NCI-H345 (cell line): ENCODE data around the gene KCTD19.
"Not testable (repeated sequence)": the region's sequence is repeated elsewhere in the genome, so short reads cannot be mapped to it uniquely, and the experiment has no call there.

Experiments used
- DNase-seq: peaks from one replicate; lab custom pipeline; 2025; lab: John Stamatoyannopoulos, UW

Gene KCTD19

DNA sequence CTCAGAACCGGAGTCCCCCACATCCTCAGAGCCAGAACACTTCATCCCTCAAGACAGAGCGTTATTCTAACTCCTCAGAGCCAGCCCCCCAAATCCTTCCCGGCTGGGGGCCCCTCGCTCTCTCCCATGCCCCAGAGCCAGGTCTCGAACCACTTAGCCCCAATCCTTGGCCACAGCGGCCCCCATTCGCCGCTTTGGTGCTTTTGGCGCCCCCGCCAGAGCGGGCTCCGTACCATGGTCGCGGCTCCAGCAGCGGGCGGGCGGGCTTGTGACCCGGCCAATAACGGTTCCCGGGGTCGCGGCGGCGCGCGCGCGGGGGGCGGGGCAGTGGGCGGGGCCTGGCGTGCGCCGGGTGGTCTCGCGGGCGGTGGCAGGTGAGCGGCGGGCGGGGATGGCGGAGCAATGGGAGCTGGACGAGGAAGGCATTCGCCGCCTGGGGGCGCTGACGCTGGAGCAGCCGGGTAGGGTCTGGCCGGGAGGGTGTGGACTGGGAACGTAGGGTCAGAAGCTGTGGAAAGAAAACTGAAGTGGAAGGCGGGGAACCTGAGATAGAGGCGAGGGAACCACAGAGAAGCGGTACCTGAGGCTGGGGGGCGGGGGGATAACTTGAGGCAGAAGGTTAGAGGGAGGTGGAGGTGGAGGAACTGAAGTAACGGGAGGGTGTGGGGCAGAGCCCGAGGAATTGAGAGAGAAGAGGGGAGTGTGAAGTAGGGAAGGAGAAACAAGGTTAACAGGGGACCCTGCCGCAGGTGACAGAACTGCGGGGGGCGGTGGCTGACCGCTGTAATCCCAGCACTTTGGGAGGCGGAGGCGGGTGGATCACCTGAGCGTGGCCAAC lies at the start of gene KCTD19, which contains the start of gene LRRC36:
Gene KCTD19, minus strand, starts transcription at position 270 of the 838 bp plus-strand sequence. Its CDS starts 34 bp downstream, at position 236.
Gene LRRC36, plus strand, starts transcription at position 344 of the 838 bp plus-strand sequence. Its CDS starts 48 bp downstream, at position 392.
- peak; percentile 57 for DNase-seq

DNA sequence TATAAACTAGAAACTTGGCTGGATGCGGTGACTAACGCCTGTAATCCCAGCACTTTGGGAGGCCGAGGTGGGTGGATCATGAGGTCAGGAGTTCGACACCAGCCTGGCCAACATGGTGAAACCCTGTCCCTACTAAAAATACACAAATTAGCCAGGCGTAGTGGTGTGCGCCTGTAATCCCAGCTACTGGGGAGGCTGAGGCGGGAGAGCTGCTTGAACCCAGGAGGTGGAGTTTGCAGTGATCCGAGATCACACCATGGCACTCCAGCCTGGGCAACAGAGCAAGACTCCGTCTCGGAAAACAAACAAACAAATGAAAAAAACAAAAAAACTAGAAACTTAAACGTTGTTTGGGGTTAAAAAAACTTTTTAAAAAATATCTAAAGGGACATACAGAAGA lies 49.5 kb upstream of the KCTD19 start:
- DNase-seq, result not testable (repeated sequence)

DNA sequence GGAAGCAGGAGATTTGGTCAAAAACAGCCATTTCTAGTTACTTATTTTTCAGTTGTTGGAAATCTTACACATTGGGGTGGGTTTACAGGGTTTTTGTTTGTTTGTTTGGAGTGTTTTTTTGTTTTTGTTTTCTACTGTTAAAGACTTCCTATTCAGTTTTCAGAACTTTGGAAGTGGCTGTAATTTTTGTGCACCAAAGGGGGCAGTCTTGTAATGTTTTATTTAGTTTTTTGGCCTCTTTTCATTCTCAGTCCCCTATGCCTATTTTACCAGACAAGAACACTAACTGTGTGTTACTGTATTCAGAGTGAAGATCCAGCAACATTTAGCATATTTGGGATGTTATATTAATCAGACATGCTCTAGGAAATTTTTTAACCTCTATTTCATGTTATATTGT lies 46.1 kb upstream of the KCTD19 start:
- peak; percentile 44 for DNase-seq

GRCh38 chr16:67370661-67371060 lies 44.1 kb upstream of the KCTD19 start:
- DNase-seq, result no peak

DNA sequence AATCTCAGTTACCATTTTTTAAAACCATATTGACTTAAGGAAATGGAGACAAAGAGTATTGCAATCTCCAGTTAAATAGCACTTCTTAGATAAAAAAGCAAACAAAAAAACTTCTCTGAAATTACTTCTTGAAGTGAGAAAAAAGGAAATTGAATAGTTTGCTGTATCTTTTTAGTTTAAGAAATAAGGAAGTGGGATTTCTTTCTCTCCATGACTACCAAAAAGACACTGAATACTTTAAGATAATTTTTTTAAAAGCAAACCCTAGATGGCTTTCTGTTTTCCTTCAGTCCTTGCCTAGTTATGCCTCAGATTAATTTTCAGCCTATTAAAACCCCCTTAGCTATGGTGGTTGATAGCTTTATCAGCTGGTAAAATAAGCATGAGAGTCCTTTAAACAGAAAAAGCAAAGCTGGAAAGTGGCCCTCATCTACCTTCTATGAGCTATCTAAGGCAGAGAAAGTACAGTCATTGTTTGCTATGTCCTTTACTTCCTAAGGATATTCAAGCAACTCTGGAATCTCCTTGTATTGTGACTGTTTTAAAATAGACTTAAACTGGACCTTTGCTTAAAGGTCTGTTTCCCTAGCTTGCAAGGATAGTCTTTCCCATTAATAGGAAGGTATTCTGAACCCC lies 38.2 kb upstream of the KCTD19 start:
- DNase-seq, result no peak

- DNase-seq, result no peak
Measured at GRCh38 chr16:67361038-67361437, 34.5 kb upstream of the KCTD19 start.

- not testable (repeated sequence) for DNase-seq
Measured at GRCh38 chr16:67359540-67360269, 33.2 kb upstream of the KCTD19 start.

DNA sequence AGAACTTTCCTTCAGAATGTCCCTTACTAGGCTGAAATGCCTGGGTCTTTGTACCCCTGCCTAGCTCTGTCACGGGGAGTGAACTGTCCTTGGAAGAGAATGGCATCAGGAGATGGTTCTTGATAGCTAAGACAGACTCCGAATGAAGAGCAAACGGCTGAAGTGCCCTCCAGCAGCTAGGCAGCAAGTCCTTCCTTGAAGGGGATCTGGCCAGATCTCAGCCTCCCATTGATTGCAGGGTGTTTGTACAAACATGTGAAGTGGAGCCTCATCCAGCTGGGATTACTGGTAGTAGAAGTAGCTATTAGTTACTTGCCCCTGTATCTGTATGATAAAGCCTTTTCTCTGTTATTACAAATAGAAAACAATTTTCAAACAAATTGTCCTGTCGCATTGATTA lies 31.0 kb upstream of the KCTD19 start:
- DNase-seq, result peak; percentile 26

GRCh38 chr16:67356396-67356795 lies 29.9 kb upstream of the KCTD19 start:
- no peak for DNase-seq

DNA sequence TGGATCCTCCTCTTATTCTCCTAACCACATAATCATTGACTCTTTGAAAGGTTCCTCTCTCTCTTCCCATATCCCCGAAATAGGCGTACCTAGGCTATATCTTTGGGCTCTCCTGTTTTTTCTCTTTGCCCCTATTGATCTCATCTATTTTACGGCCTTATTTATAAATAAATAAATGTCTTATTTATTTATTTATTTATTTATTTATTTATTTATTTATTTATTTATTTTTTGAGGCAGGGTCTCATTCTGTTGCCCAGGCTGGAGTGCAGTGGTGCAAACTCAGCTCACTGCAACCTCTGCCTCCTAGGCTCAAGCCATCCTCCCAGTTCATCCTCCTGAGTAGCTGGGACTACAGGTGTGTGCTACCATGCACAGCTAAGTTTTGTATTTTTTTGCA lies 25.9 kb upstream of the KCTD19 start:
- not testable (repeated sequence) for DNase-seq

GRCh38 chr16:67350324-67350723 lies 23.8 kb upstream of the KCTD19 start:
- no peak for DNase-seq

- peak; percentile 11 for DNase-seq
Measured at GRCh38 chr16:67349172-67349571, 22.6 kb upstream of the KCTD19 start.

- no peak for DNase-seq
Measured at GRCh38 chr16:67346341-67346740, 19.8 kb upstream of the KCTD19 start.

GRCh38 chr16:67345401-67345800 lies 18.9 kb upstream of the KCTD19 start:
- no peak for DNase-seq

GRCh38 chr16:67342616-67343015 lies 16.1 kb upstream of the KCTD19 start:
- DNase-seq, result no peak

DNA sequence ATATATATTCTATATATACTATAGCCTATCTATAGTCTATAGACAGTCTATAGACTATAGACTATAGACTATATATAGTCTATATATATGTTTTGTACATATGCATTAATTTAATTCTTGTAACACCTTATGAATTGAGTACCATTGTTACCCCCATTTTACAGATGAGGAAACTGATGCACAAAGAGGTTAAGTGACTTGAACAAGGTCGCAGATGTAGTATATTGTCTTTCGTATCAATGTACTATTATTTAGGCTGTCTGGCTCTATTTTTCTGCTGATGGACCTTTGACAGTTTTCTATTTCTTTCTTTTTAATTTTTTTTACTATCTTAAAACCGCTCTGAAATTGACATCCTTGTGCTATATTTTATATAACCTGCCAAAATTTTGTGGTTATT lies 14.7 kb upstream of the KCTD19 start:
- DNase-seq, result no peak

GRCh38 chr16:67339453-67339852 lies 12.9 kb upstream of the KCTD19 start:
- no peak for DNase-seq

- DNase-seq, result no peak
Measured at GRCh38 chr16:67336648-67337047, 10.1 kb upstream of the KCTD19 start.

- DNase-seq, result no peak
Measured at GRCh38 chr16:67336116-67336515, 9.6 kb upstream of the KCTD19 start.

- no peak for DNase-seq
Measured at GRCh38 chr16:67333315-67333714, 6.8 kb upstream of the KCTD19 start.

- DNase-seq, result no peak
Measured at GRCh38 chr16:67329901-67330300, 3.4 kb upstream of the KCTD19 start.

DNA sequence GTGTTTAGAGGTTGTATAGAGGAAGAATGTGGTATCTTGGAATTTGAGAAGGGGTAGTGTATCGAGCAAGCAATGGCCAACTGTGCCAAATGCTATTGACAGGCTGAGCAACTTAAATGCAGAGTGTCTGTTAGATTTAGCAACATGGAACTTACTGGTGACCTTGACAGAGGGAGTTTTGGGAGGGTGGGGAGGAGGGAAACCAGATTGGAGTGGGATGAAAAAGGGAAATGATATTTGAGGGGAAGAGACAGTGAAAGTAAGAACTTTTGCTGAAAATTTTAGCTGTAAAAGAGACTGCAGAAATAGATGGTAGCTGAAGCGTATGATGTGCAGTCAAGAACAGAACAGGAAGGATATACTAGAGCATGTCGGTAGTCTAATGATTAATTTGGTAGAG lies 1.2 kb upstream of the KCTD19 start:
- no peak for DNase-seq

GRCh38 chr16:67326115-67326471 lies 448 bp downstream of the KCTD19 start:
- DNase-seq, result no peak
